GM21619 (cell line): ENCODE measurements around the gene POLR1A.

ENCODE experiments used
- ATAC-seq: cut with Tn5 transposase; IDR thresholded peaks from one replicate; pipeline ENCODE4 v1.9.1; 2021; ENCODE audit not compliant: unreplicated experiment

The POLR1A gene

GRCh38 chr2:86038291-86039081, 67.2 kb downstream of the POLR1A start:
- no peak for ATAC-seq

- no peak for ATAC-seq
Observed at GRCh38 chr2:86037795-86038192, 67.9 kb downstream of the POLR1A start.

DNA sequence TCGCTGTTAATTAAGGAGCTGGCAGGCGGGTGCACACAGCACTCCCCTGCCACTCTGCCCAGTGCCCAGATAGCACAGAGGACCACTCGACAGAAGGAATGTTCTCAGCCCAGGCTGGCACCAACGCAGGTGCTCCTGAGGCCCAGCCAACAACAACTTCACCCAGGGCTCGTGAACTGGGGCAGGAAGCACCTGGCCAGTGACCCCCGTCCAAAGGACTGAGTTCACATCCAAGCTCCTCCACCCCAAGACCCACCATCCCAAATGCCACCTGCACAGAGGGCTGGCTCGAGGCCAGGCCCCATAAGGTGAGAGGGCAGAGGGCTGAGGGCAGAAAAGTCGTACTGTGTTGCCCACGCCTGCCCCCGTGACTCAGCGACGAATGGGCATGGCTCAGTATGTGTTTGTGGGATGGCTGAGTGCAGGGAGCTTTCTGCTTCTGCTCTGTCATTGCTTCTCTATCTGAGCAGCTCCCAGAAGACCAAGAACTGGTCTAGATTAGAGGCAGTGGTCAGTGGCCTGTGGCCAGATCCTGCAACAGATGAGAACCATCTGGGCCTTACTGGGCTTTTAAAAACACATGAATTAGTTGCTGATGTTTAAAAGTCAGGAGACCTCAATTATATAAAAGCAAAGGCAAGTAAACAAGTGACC, 68.4 kb downstream of the POLR1A start:
- ATAC-seq: no peak

DNA sequence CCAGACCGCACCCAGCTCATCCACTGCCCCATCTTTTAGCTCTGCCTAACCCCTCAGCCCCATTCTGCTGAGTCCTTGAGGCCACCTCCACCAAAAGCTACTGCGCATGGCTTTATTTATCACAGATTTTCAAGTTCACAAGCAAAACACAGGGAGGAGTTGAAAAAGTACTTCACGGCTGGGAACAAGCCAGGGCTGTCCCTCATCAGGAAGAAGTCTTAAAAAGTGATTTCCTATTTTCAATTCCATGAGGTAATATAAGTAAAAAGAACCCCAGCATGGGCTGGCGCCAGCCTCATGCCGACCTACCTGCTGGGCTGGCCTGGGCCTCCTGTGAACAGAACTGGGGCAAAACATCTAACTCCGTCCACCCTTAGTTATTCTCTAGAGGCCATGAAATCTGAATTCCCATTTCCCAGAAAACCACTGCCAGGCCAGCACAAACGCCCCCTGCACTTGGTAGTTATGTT, 69.0 kb downstream of the POLR1A start:
- no peak for ATAC-seq

DNA sequence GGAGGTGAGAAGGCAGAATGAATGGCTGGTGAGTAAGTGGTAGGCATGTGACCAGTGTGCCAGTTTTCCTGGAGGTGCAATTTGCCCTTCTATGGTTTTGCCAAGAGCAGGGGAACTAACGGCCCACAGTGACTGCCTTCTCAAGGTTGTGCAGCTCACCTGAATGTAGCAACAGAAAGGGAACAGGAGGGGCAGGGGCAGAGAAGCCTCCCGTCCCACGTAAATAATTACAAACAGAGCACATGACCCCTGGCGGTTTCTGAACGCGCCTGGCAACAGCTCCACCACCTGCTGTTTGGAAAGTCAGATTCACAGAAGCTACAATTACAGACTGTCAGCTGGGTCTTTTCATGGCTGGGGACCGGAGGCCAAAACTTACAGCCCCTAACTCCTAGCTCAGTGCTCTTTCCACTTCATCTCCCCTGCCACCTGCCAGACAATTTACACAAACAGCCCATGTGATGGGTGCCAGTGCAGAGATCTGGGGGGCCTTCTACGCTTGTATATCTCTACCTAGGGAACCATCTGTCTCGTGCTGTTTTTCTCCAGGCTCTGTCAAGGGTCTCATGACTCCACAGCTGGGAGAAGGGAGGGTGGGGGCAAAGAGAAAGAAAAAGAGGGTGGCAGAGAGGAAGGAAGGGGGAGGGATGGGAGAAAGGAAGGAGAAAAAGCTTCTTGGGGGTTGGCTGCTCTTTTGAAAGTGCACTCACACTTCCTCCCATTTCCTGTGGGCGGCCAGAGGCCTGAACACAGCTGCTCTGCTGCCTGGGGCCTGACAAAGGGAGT, 69.6 kb downstream of the POLR1A start:
- ATAC-seq: peak; percentile 64

- no peak for ATAC-seq
Observed at GRCh38 chr2:86035376-86035882, 70.3 kb downstream of the POLR1A start.

GRCh38 chr2:86033751-86034692, 71.7 kb downstream of the POLR1A start:
- ATAC-seq: no peak

DNA sequence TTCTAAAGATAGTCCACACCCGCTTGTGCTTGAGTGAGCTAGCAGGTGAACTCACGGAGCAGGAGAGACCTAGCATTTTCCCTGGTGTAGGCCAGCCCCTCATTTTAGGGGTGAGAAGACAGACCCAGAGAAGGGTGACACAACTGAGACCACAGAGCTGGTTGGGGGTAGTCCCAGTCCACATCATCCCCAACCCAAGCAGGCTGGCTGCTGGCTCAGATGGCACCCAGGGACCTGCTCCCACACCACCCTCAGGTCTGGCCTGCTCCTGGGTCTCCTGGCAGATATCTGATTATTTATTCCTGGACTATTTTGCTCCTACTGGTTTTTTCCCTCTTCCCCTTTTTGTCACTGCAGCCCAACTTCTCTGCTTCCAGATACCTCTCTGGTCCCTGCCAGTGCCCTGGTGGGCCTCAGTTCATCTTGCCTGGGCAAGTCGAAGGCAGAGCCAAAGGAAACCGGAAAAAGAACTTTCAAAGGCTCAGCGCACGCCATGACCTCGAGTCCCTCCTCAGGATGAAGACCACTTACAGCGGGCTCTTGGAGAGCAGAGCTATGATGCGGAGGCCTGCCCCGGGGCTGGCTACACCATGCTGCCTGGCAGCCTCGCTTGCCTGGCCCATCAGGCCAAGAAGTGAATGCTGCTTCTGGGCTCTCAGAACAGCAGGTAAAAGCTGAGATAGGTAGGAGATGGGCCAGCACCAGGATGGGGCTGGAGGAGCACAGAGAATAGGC, 72.7 kb downstream of the POLR1A start:
- ATAC-seq: no peak

DNA sequence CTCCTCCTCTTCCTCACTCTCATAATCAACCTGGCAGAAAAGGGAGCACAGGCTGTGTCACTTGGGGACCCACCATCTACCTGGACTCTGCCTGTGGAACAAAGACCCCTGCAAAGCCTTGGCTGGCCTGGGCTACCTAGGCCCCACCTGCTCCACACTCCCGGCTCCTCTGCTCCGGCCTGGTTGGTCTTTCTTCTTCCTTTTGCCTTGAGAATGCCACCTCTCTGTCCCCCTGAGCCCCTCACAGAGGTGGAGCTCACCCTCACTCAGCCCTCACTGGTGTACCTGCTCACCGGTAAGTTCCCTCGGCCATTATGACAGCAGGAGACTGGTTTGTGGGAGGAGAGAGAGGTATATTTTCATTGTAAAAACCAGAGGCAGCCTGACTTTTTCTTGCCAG, 74.1 kb downstream of the POLR1A start:
- no peak for ATAC-seq

DNA sequence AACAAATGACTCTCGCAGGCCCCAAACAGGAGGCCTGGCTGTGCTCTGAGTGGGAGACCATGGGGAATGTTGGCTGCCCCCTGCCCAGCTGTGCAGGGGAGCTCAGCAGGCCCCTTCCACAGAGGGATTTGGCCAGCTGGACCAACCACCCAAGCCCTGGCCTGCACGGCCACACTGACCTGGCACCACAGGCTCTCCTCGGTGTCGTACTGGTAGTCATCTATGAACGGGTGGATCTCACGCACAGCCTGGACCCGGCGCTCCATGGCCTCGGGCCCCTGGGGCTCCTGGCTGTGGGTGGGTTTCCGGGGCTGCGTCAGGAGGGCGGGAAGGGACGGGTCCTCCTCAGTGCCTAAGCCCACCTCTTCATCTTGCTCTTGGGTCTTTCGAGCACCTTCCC, 74.5 kb downstream of the POLR1A start:
- no peak for ATAC-seq

DNA sequence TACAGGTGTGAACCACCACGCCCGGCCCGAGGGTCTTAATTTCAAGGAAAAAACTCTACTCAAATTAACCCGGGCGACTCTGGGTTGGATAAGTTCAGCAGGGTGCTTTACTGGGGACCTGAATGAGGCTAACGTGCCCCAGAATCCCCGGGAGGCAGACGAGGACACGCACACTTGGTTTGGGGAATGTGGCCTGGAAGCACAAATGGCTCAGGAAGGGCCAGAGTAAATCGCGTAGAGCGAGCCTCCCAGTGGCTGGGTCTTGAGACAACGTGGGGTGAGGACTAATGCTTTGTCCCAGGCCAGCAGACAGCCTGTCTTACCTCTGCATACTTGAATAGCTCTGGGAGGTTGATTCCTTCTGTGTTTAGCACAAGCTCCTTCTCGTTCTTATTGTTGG, 75.8 kb downstream of the POLR1A start:
- ATAC-seq: no peak

DNA sequence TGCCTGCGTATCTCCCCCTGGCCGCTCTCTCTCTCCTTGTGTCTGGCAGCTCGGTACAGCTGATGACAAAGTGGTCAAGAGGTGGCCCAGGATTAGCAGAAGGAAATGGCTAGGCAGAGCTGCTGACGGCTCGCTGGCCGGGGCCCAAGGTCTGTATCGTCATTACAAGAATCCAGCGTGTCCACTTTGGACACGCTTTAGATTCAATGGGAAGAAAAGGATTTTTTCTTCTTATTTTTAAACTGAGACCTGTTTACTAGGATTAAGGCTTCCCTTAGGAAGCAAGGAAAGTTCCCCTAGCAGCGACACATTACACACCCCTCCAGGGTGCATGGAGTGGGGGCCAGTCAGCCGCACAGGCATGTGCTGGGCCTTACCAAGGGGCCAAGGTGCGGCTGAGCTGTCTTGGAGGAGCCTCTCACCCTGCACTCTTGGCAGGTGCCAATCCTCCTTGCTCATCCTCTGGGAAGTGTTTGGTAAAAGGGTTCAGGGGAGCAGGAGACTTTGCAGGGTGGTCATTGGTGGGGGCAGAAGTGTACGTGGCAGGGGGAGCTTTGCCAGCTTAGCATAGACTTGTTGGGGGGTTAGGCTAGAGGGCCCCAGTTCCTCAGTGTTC, 76.8 kb downstream of the POLR1A start:
- no peak for ATAC-seq

DNA sequence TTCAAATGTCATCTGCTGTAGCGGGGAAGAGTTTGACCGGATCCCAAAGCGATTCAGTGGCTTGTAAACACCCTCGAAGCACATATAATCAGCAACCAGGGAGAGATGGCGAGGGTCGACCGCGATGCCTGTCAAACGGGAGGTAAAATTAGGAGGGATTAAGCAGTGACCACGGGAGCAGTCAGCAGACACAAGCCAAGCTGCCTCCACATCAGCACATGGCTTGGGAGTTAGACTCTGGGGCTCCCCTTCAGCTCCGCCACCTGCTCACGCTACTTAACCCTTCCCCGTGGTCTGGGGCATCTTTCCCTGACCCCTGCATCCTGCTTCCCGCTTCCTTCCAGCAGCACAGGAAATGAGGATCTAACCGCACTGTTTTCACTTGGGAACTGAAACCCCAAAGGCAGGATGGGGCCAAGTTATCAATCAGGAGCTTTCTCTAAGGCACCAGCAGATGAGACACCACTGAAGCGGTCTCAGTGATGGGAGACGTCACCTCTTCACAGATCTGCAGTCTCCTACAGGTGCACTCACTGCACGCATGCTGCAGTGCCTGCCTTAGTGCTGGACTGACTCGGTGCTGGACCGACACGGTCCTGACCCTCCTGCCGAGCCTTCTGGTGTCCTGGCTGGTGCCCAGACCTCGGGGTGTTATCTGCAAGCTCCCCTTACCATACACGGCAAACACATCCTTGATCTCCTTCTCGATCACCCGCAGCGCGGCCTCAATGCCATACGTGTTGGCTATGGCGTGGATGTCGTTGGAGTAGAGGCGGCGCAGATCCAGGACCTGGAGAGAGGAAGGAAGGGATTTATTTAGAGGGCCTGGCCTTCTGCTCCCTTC, 77.5 kb downstream of the POLR1A start:
- ATAC-seq: no peak

DNA sequence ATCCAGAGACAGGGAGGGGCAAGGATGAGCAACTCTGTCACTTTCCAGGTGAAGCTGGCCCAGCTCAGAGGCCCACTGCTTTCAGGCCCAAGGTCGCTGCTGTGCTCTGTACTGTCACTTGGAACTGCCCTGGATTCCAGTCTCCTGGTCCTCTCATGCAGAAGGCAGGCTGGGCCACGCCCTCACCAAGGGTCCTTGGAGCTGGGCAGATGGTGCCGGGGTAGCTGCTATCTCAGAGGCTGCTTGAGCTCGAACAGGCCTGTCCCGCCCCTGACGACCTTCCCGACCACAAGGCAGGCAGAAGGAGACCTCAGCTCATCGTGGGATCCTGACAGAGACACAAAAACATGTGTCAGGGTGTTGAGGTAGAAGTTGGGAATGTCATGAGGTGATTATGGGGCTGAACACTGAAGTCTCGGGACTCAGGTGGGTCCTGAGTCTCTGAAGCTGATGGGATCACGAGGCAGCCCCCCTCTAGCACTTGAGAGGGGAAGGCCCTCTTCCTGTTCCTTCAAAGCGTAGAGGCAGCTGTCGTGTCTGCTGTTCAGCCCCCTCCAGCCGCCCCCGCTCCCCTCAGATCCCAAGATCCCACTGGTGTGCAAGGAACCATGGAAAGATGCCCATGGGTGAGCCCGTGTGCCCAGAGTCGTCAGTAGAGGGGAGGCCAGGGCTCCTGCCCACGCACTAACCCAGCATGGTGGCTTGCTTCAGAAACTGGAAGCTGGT, 78.3 kb downstream of the POLR1A start:
- no peak for ATAC-seq

GRCh38 chr2:86026744-86027065, 79.0 kb downstream of the POLR1A start:
- no peak for ATAC-seq

- ATAC-seq: no peak
Observed at GRCh38 chr2:86025976-86026743, 79.5 kb downstream of the POLR1A start.

DNA sequence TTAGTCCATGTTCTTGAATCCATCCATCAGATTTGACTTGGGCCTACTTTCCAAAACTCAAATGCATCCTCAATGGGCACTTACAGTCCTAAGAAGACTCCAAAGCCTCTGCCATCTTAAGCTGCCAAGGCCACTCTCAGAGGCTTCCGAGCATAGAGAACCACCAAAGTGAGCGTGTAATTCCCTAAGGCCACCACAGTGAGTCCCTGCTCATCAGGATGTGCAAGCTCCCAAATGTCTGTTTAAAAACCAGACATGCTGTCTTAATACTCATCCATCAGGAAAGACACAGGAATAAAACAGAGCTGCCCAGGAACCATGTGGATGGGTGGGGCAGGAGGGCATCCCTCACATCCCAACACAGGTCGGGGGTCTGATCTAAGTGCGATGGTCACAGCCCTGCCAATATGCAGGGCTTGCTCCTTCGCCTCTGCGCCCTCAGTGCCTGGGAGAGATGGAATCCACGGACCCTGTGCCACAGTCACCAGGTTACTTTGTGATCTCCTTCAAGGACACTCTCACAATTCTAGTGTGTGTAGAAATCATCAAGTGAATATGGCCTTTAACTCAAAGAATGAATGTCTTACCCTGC, 80.4 kb downstream of the POLR1A start:
- ATAC-seq: no peak
